PC-9 (cell line): ENCODE data around the gene LRRFIP1.
"Not testable (repeated sequence)": the region's sequence is repeated elsewhere in the genome, so short reads cannot be mapped to it uniquely, and the experiment has no call there.

Experiments used
- CTCF ChIP-seq: fragments of 200-600 bp; sonication (generic); conservative IDR thresholded peaks from 2 replicates; pipeline ENCODE4 v1.6.1; 2017; ENCODE audit warnings: mixed run types, antibody characterized with exemption, mild to moderate bottlenecking, moderate library complexity
- EZH2 ChIP-seq: fragments of 200-600 bp; sonication (generic); IDR thresholded peaks from 2 replicates; pipeline ENCODE4 v1.8.0; 2017; ENCODE audit warnings: antibody characterized with exemption, low read depth

- not testable (repeated sequence) for TF ChIP-seq CTCF, EZH2
Measured at GRCh38 chr2:237595829-237596519, 31.4 kb upstream of the LRRFIP1 start.
